K562 (cell line): ENCODE results near the gene HNRNPF. TPM values are rescaled to one million over a fixed set of nuclear protein-coding genes. Genes with fewer than 3 reads are reported as not detected.
A peak's percentile ranks its signal among the peaks of the same experiment; 100 is the strongest.

Experiments used
- BCOR ChIP-seq: fragments of 450-650 bp; IDR thresholded peaks from 2 replicates; pipeline ENCODE4 v1.6.1; 2016
- C11orf30 ChIP-seq: fragments of 450-650 bp; IDR thresholded peaks from 2 replicates; pipeline ENCODE4 v1.6.1; 2016; ENCODE audit warnings: low read depth, mild to moderate bottlenecking
- DNMT1 ChIP-seq: fragments of 450-650 bp; IDR thresholded peaks from 2 replicates; pipeline ENCODE4 v1.6.1; 2016; ENCODE audit warnings: antibody characterized with exemption, mild to moderate bottlenecking
- FOSL1 ChIP-seq: fragments of 200-800 bp; sonication (Bioruptor generic); conservative IDR thresholded peaks from 2 replicates; pipeline ENCODE4 v1.6.1; 2016; ENCODE audit warnings: missing genetic modification characterization, missing compliant biosample characterization
- FOXK2 ChIP-seq, 2 experiments: fragments of 450-650 bp; IDR thresholded peaks in 1 of 2; conservative IDR thresholded peaks in 1 of 2; 2 replicates each; pipeline ENCODE4 v1.6.1; 2016; ENCODE audit warnings: low read depth in 2 of 2, mild to moderate bottlenecking in 1 of 2
- GATAD2A ChIP-seq: fragments of 450-650 bp; IDR thresholded peaks from 2 replicates; pipeline ENCODE4 v1.6.1; 2017
- HDAC6 ChIP-seq: IDR thresholded peaks from 2 replicates; pipeline ENCODE4 v1.6.1; 2012; ENCODE audit warnings: low read depth, mild to moderate bottlenecking, control low read depth, inconsistent platforms, low read length, moderate library complexity
- IRF2 ChIP-seq: sonication (generic); formaldehyde crosslinking; IDR thresholded peaks from 2 replicates; pipeline ENCODE4 v1.8.1; 2022; ENCODE audit warnings: mild to moderate bottlenecking, missing genetic modification reagents
- KLF13 ChIP-seq: fragments of 450-650 bp; IDR thresholded peaks from 2 replicates; pipeline ENCODE4 v1.6.1; 2016; ENCODE audit warnings: missing genetic modification characterization, low read depth, mild to moderate bottlenecking, missing compliant biosample characterization, moderate library complexity, borderline replicate concordance
- KLF16 ChIP-seq: IDR thresholded peaks from 2 replicates; pipeline ENCODE4 v1.6.1; 2016; ENCODE audit warnings: antibody characterized with exemption
- NBN ChIP-seq: fragments of 450-650 bp; IDR thresholded peaks from 2 replicates; pipeline ENCODE4 v1.6.1; 2016; ENCODE audit warnings: low read depth, mild to moderate bottlenecking
- NR4A1 ChIP-seq, 2 experiments: fragments of 250-450 bp in 1 of 2; fragments of 450-650 bp in 1 of 2; sonication (Bioruptor Pico) in 1 of 2; IDR thresholded peaks; 2 replicates each; pipeline versions ENCODE4 v1.4.0 to v1.6.1; 2016 to 2020; ENCODE audit warnings: mild to moderate bottlenecking in 2 of 2, missing compliant biosample characterization in 1 of 2, missing genetic modification characterization in 1 of 2, moderate library complexity in 1 of 2
- PTRF ChIP-seq: fragments of 450-650 bp; IDR thresholded peaks from 2 replicates; pipeline ENCODE4 v1.6.1; 2016; ENCODE audit warnings: mild to moderate bottlenecking, missing genetic modification characterization, missing compliant biosample characterization
- RUNX1 ChIP-seq: sonication (generic); IDR thresholded peaks from 2 replicates; pipeline ENCODE4 v1.6.1; 2016; ENCODE audit warnings: antibody characterized with exemption, low read depth
- SRF ChIP-seq, 2 experiments: fragments of 250-450, 450-650 bp in 1 of 2; sonication (Bioruptor Pico) in 1 of 2; sonication (generic) in 1 of 2; formaldehyde crosslinking; IDR thresholded peaks; 2 replicates each; pipeline versions ENCODE4 v1.5.0 to v1.5.1; 2020 to 2022; ENCODE audit warnings: mild to moderate bottlenecking in 1 of 2, missing genetic modification reagents in 1 of 2
- SRSF3 ChIP-seq: fragments of 200-400 bp; formaldehyde crosslinking; IDR thresholded peaks from 2 replicates; pipeline ENCODE4 v1.6.1; 2016; ENCODE audit warnings: mild to moderate bottlenecking, low read length, moderate library complexity; ENCODE audit not compliant: insufficient read depth
- TAL1 ChIP-seq: fragments of 450-650 bp; IDR thresholded peaks from 2 replicates; pipeline ENCODE4 v1.6.1; 2016; ENCODE audit warnings: mild to moderate bottlenecking
- polyA plus RNA-seq, 8 experiments: library from polyadenylated mRNA; depleted of rRNA in 4 of 8; stranded (reverse) in 5 of 8; unstranded in 3 of 8; fragments of >200 nt; fragmentation: Nextera tagmentation in 2 of 8; fragmentation: Illumina TruSeq in 1 of 8; extraction: Ambion mirVana in 2 of 8; extraction: Trizol in 1 of 8; gene quantifications; 2 replicates each; pipeline versions ENCODE4 v1.2.1 to v1.2.3, GENCODE V29; 2011 to 2014; ENCODE audit warnings: inconsistent platforms in 1 of 8, missing spikeins in 1 of 8
- total RNA-seq, 7 experiments: library from RNA; depleted of rRNA in 6 of 7; stranded (reverse); fragments of >200 nt in 6 of 7; fragmentation: Illumina TruSeq in 2 of 7; extraction: Trizol in 2 of 7; gene quantifications; 2 replicates each; pipeline versions ENCODE4 v1.2.1 to v1.2.3, GENCODE V29; 2011 to 2021; ENCODE audit warnings: low replicate concordance in 1 of 7
- TF ChIP-seq, protein P1 (sequence below): fragments of 450-650 bp; formaldehyde crosslinking; IDR thresholded peaks from 2 replicates; pipeline ENCODE4 v1.4.0; 2020; ENCODE audit warnings: mild to moderate bottlenecking, moderate library complexity
- TF ChIP-seq, protein P2 (sequence below), 2 experiments: fragments of 250-450 bp in 1 of 2; fragments of 450-650 bp in 1 of 2; sonication (Bioruptor Pico) in 1 of 2; IDR thresholded peaks; 2 replicates each; pipeline versions ENCODE4 v1.6.1 to v1.8.0; 2016 to 2021; ENCODE audit warnings: mild to moderate bottlenecking in 2 of 2, moderate library complexity in 2 of 2, missing compliant biosample characterization in 1 of 2, missing genetic modification characterization in 1 of 2
- TF ChIP-seq, protein P3 (sequence below): sonication (generic); formaldehyde crosslinking; IDR thresholded peaks from 2 replicates; pipeline ENCODE4 v1.8.1; 2023; ENCODE audit warnings: mild to moderate bottlenecking, missing genetic modification reagents
- TF ChIP-seq, protein P4 (sequence below): fragments of 250-450 bp; sonication (Bioruptor Pico); IDR thresholded peaks from 2 replicates; pipeline ENCODE4 v1.8.0; 2021; ENCODE audit warnings: moderate library complexity, mild to moderate bottlenecking, inconsistent platforms

The HNRNPF gene
- total and polyA plus RNA-seq, 9 of the 15 experiments (the other 6 are each of a cell fraction or from before 2014, with no cell fraction given), result 192 to 489 (median 416) TPM

DNA sequence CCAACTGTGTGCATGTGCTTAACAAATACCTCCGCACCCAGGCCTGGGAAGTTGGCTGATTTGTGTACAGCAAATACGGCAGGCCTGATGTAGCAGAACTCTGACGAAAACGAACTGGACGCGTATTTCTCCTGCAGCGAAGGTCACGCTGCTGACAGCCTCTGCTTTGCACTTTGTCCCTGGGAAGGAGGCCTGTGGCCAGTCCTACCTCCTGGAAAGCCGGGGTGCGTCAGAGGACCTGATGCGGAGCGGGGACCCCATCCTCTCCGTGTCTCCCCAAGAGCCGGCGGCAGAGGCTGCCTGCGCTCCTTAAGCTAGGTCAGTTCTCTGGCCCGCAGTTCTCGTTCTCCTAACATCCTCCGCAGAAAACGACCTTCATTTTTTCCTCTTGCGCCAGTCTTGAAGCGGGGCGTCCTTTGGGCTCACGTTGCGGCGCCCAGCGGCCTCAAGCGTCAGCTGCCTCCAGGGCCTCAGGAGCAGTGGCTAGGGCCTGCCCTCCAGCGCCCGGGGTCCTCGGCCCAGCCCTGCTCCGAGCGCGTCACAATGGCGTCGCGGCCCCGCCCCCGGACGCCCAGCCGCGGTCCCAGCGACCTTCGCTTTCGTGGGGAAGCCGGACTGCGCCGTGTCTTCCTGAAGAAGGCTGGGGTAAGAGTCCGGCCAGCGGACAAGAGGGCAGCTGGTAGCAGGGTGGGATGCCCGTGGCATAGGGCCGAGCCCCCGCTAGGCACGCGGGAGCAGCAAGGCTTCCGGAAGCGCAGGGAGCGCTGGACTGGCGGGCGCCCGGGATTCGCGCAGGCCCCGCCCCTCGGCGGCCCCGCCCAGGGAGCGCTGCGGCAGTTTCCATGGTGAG lies 27.5 kb upstream of the HNRNPF start, which contains the start of gene ZNF487 (continued):
- TF ChIP-seq, protein P1, sequence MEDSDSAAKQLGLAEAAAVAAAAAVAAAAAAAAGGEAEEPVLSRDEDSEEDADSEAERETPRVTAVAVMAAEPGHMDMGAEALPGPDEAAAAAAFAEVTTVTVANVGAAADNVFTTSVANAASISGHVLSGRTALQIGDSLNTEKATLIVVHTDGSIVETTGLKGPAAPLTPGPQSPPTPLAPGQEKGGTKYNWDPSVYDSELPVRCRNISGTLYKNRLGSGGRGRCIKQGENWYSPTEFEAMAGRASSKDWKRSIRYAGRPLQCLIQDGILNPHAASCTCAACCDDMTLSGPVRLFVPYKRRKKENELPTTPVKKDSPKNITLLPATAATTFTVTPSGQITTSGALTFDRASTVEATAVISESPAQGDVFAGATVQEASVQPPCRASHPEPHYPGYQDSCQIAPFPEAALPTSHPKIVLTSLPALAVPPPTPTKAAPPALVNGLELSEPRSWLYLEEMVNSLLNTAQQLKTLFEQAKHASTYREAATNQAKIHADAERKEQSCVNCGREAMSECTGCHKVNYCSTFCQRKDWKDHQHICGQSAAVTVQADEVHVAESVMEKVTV (CRISPR knock-in tag), result peak; percentile 86
- TF ChIP-seq KLF16, result no peak
- 0 out of 2 replicates have a peak, but pooled peaks have one; percentile 69 for TF ChIP-seq SRSF3
- TF ChIP-seq, protein P2, sequence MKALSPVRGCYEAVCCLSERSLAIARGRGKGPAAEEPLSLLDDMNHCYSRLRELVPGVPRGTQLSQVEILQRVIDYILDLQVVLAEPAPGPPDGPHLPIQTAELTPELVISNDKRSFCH (CRISPR knock-in tag; IDR thresholded peaks at IDR 0.05), result no peak
- TF ChIP-seq, protein P2 (tag; IDR thresholded peaks at IDR 0.05), result peak; percentile 69; the same call in 1 of the 2 replicates
- TF ChIP-seq NBN, result no peak; the same call in 1 of the 2 replicates
- TF ChIP-seq HDAC6, result no peak
- TF ChIP-seq DNMT1, result no peak
- TF ChIP-seq NR4A1 (CRISPR knock-in tag; IDR thresholded peaks at IDR 0.05), result peak; percentile 79; the same call in 1 of the 2 replicates
- no peak for TF ChIP-seq NR4A1 (tag; IDR thresholded peaks at IDR 0.05)
- TF ChIP-seq, protein P3, sequence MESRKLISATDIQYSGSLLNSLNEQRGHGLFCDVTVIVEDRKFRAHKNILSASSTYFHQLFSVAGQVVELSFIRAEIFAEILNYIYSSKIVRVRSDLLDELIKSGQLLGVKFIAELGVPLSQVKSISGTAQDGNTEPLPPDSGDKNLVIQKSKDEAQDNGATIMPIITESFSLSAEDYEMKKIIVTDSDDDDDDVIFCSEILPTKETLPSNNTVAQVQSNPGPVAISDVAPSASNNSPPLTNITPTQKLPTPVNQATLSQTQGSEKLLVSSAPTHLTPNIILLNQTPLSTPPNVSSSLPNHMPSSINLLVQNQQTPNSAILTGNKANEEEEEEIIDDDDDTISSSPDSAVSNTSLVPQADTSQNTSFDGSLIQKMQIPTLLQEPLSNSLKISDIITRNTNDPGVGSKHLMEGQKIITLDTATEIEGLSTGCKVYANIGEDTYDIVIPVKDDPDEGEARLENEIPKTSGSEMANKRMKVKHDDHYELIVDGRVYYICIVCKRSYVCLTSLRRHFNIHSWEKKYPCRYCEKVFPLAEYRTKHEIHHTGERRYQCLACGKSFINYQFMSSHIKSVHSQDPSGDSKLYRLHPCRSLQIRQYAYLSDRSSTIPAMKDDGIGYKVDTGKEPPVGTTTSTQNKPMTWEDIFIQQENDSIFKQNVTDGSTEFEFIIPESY (CRISPR knock-in tag), result peak; percentile 72; the same call in 1 of the 2 replicates
- no peak for TF ChIP-seq IRF2 (CRISPR knock-in tag)
- peak; percentile 26; the same call in 1 of the 2 replicates for TF ChIP-seq C11orf30
- 0 out of 4 replicates have a peak, but pooled peaks of 1 of the 2 experiments have one; percentile 23 for TF ChIP-seq SRF (CRISPR knock-in tag; IDR thresholded peaks at IDR 0.05)
- no peak for TF ChIP-seq PTRF (tag)
- TF ChIP-seq BCOR, result peak; percentile 30; the same call in 1 of the 2 replicates
- peak; percentile 89; the same call in 1 of the 2 replicates for TF ChIP-seq KLF13
- TF ChIP-seq, protein P4, sequence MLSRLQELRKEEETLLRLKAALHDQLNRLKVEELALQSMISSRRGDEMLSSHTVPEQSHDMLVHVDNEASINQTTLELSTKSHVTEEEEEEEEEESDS (CRISPR knock-in tag), result no peak
- peak; percentile 41 for TF ChIP-seq FOSL1 (tag)
- 0 out of 4 replicates have a peak, but pooled peaks of 1 of the 2 experiments have one; percentile 35 for TF ChIP-seq FOXK2 (conservative IDR thresholded peaks at IDR 0.05 in 1 of 2, IDR thresholded peaks at IDR 0.05 in 1 of 2; ENCODE audit: low read depth in 2 of 2)
- TF ChIP-seq TAL1, result no peak
- TF ChIP-seq RUNX1, result no peak
- TF ChIP-seq GATAD2A, result peak; percentile 58
